Astrocyte (in vitro differentiated cells and primary cell): ENCODE results near the gene SLC25A33. TPM values are rescaled to one million over a fixed set of nuclear protein-coding genes. Genes with fewer than 3 reads are reported as not detected.
"Not testable (repeated sequence)": the region's sequence is repeated elsewhere in the genome, so short reads cannot be mapped to it uniquely, and the experiment has no call there.

ENCODE experiments used
- DNase-seq: peaks from one replicate; pipeline ENCODE4 v3.0.0-alpha.2; 2010; ENCODE audit warnings: low read depth
- FAIRE-seq: peaks from 2 replicates; lab custom pipeline; 2011; peaks lifted over from hg19 to GRCh38; lab: Jason Lieb, UNC
- H2AFZ ChIP-seq: 2 replicates; pipeline ENCODE4 v1.6.0; 2012; ENCODE audit warnings: low read depth, low read length, inconsistent platforms
- H3K27ac ChIP-seq: 2 replicates; pipeline ENCODE4 v1.5.1; 2011; ENCODE audit warnings: low read depth, low read length, inconsistent platforms
- H3K27me3 ChIP-seq: 2 replicates; pipeline ENCODE4 v1.6.0; 2011; ENCODE audit warnings: low read length, inconsistent platforms; ENCODE audit not compliant: insufficient read depth
- H3K36me3 ChIP-seq: 2 replicates; pipeline ENCODE4 v1.5.1; 2011; ENCODE audit warnings: low read length, inconsistent platforms; ENCODE audit not compliant: insufficient read depth
- H3K4me1 ChIP-seq: 2 replicates; pipeline ENCODE4 v1.5.1; 2011; ENCODE audit warnings: low read length, inconsistent platforms; ENCODE audit not compliant: insufficient read depth
- H3K4me2 ChIP-seq: 2 replicates; pipeline ENCODE4 v1.6.0; 2012; ENCODE audit warnings: low read length, inconsistent platforms
- H3K4me3 ChIP-seq: 2 replicates; pipeline ENCODE4 v1.5.1; 2011; ENCODE audit warnings: low read depth, mild to moderate bottlenecking, low read length, inconsistent platforms; ENCODE audit not compliant: insufficient read depth
- H3K79me2 ChIP-seq: 2 replicates; pipeline ENCODE4 v1.6.0; 2012; ENCODE audit warnings: mild to moderate bottlenecking, low read length, inconsistent platforms; ENCODE audit not compliant: insufficient read depth
- H3K9ac ChIP-seq: 2 replicates; pipeline ENCODE4 v1.6.0; 2012; ENCODE audit warnings: mild to moderate bottlenecking, low read length, inconsistent platforms
- H3K9me3 ChIP-seq: 2 replicates; pipeline ENCODE4 v1.5.1; 2012; ENCODE audit warnings: low read depth, mild to moderate bottlenecking, low read length, inconsistent platforms; ENCODE audit not compliant: insufficient read depth
- H4K20me1 ChIP-seq: 2 replicates; pipeline ENCODE4 v1.6.0; 2012; ENCODE audit warnings: low read length, inconsistent platforms; ENCODE audit not compliant: insufficient read depth
- H3K27ac Mint-ChIP-seq: one replicate; pipeline ENCODE4 v1.8.0; 2021; ENCODE audit warnings: mild to moderate bottlenecking, mixed read lengths; ENCODE audit not compliant: unreplicated experiment
- H3K27me3 Mint-ChIP-seq: one replicate; pipeline ENCODE4 v1.8.0; 2021; ENCODE audit warnings: low read depth, mixed read lengths; ENCODE audit not compliant: unreplicated experiment
- H3K36me3 Mint-ChIP-seq: one replicate; pipeline ENCODE4 v1.8.0; 2021; ENCODE audit warnings: low read depth, mixed read lengths; ENCODE audit not compliant: unreplicated experiment
- H3K4me1 Mint-ChIP-seq: one replicate; pipeline ENCODE4 v1.8.0; 2021; ENCODE audit warnings: low read depth, mixed read lengths; ENCODE audit not compliant: unreplicated experiment
- H3K4me3 Mint-ChIP-seq: one replicate; pipeline ENCODE4 v1.8.0; 2021; ENCODE audit warnings: mild to moderate bottlenecking, moderate library complexity, mixed read lengths; ENCODE audit not compliant: unreplicated experiment
- H3K9me3 Mint-ChIP-seq: one replicate; pipeline ENCODE4 v1.8.0; 2021; ENCODE audit warnings: mild to moderate bottlenecking, mixed read lengths; ENCODE audit not compliant: unreplicated experiment
- EZH2 ChIP-seq: IDR thresholded peaks from 2 replicates; pipeline ENCODE4 v1.6.1; 2012; ENCODE audit warnings: mild to moderate bottlenecking, low read length, inconsistent platforms; ENCODE audit not compliant: insufficient read depth
- total RNA-seq: library from RNA; stranded (reverse); gene quantifications from 2 replicates; pipeline ENCODE4 v1.2.1, GENCODE V29; 2021
- TF ChIP-seq, protein P1 (sequence below): IDR thresholded peaks from 2 replicates; pipeline ENCODE4 v1.5.1; 2011; ENCODE audit warnings: low read depth, mild to moderate bottlenecking, inconsistent platforms, low read length, moderate library complexity; ENCODE audit not compliant: insufficient read depth

SLC25A33 gene
- total RNA-seq, 1 donor from 2014 or later = 6.7 TPM

DNA sequence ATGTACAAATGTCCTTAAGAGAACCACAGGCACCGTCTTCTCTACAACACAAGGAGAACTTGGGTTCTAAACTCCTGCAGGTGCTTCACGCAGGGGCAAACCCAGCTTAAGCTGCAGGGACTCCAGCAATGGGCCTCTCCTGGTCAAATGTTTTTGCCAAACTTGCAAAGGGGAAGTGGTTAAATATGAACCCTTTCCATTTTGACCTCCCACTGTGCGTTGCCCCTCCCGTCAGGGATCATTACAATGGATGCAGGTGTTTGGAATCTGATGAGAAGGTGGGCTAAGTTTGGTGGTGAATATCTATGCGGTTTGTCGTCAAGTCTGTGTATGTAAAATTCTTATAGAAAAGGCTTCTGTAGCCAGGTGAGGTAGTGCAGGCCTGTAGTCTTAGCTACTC is 29.1 kb upstream of the SLC25A33 start:
- no peak overlapping the region for H3K27ac ChIP-seq
- H3K9me3 Mint-ChIP-seq = no peaks in the 10 kb centered on the region
- TF ChIP-seq, protein P1, sequence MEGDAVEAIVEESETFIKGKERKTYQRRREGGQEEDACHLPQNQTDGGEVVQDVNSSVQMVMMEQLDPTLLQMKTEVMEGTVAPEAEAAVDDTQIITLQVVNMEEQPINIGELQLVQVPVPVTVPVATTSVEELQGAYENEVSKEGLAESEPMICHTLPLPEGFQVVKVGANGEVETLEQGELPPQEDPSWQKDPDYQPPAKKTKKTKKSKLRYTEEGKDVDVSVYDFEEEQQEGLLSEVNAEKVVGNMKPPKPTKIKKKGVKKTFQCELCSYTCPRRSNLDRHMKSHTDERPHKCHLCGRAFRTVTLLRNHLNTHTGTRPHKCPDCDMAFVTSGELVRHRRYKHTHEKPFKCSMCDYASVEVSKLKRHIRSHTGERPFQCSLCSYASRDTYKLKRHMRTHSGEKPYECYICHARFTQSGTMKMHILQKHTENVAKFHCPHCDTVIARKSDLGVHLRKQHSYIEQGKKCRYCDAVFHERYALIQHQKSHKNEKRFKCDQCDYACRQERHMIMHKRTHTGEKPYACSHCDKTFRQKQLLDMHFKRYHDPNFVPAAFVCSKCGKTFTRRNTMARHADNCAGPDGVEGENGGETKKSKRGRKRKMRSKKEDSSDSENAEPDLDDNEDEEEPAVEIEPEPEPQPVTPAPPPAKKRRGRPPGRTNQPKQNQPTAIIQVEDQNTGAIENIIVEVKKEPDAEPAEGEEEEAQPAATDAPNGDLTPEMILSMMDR = no peak
- TF ChIP-seq EZH2 = no peak
- H3K4me3 ChIP-seq = no peak overlapping the region
- H3K27ac Mint-ChIP-seq = no peak overlapping the region
- no peaks in the 10 kb centered on the region for H4K20me1 ChIP-seq
- no peaks in the 10 kb centered on the region for H3K4me1 Mint-ChIP-seq
- H3K4me3 Mint-ChIP-seq = no peak overlapping the region
- H3K9me3 ChIP-seq = no peaks in the 10 kb centered on the region
- FAIRE-seq (no peak), DNase-seq (no peak)
- H3K79me2 ChIP-seq = no peaks in the 10 kb centered on the region
- H3K36me3 ChIP-seq = no peaks in the 10 kb centered on the region
- no peak overlapping the region for H3K4me2 ChIP-seq
- H3K9ac ChIP-seq = no peak overlapping the region
- H2AFZ ChIP-seq = no peak overlapping the region
- no peaks in the 10 kb centered on the region for H3K27me3 ChIP-seq
- H3K36me3 Mint-ChIP-seq = no peaks in the 10 kb centered on the region
- peaks cover 25% of the 10 kb centered on the region for H3K27me3 Mint-ChIP-seq
- no peaks in the 10 kb centered on the region for H3K4me1 ChIP-seq

DNA sequence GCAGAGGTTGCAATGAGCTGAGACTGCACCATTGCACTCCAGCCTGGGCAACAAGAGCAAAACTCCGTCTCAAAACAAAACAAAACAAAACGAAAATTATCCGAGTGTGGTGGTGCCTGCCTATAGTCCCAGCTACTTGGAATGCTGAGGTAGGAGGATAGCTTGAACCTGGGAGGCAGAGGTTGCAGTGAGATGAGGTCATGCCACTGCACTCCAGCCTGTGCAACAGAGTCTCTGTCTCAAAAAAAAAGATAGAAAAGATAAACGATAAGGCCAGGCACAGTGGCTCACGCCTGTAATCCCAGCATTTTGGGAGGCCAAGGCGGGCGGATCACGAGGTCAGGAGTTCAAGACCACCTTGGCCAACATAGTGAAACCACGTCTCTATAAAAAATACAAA is 23.7 kb upstream of the SLC25A33 start:
- H3K4me1 ChIP-seq, H3K27me3 ChIP-seq, H3K27ac ChIP-seq, H3K4me3 ChIP-seq, H3K9ac ChIP-seq, H3K9me3 ChIP-seq, H4K20me1 ChIP-seq, H3K36me3 ChIP-seq, H3K4me2 ChIP-seq, H3K4me1 Mint-ChIP-seq, FAIRE-seq, H3K79me2 ChIP-seq, H3K9me3 Mint-ChIP-seq, H3K4me3 Mint-ChIP-seq, H3K36me3 Mint-ChIP-seq, DNase-seq, H2AFZ ChIP-seq, H3K27ac Mint-ChIP-seq: not testable (repeated sequence)
- peaks cover 21% of the 10 kb centered on the region for H3K27me3 Mint-ChIP-seq

DNA sequence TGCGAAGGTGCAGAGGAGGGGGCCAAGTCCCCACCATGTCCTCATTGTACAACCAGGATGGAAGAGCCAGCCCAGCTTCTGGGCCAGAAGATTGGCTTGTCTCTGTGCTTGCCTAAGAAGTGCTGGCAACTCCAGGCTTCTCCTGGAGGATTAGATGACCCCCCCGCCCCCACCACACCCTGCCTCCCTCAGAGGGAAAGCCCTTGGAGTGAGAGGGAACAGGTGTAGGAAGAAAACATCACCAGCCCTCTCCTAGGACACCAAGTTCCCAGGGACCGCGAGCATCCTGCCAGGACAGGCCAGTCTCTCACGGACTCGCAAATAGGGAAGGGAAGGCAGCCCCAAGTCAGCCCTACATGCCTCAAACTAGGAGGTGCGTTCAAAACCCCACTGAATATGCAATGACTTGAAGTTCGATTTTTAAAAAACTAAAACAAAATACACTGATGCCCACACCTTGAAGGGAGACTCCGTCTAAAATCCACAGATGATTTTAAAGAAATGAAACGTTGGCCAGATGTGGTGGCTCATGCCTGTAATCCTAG is 20.7 kb upstream of the SLC25A33 start:
- Histone ChIP-seq H2AFZ (no peak overlapping the region), H3K4me1 (no peaks in the 10 kb centered on the region), H3K36me3 (no peaks in the 10 kb centered on the region), H4K20me1 (no peaks in the 10 kb centered on the region), H3K79me2 (no peaks in the 10 kb centered on the region), H3K27ac (no peak overlapping the region), H3K4me2 (no peak overlapping the region), H3K4me3 (no peak overlapping the region), H3K27me3 (no peaks in the 10 kb centered on the region), H3K9me3 (no peaks in the 10 kb centered on the region), H3K9ac (no peak overlapping the region)
- Mint-ChIP-seq H3K9me3 (no peaks in the 10 kb centered on the region), H3K27me3 (peaks cover 25% of the 10 kb centered on the region), H3K4me3 (no peak overlapping the region), H3K27ac (no peak overlapping the region), H3K4me1 (no peaks in the 10 kb centered on the region), H3K36me3 (no peaks in the 10 kb centered on the region)
- no peak for TF ChIP-seq EZH2
- TF ChIP-seq, protein P1 = no peak
- no peak for FAIRE-seq
- DNase-seq = no peak
